ENCODE measurements around the gene PRDM1.

GRCh38 chr6:106046854-106047200 is 39.3 kb upstream of the PRDM1 start:
- TF ChIP-seq POLR2A (IDR thresholded peaks at IDR 0.05) (no peak), CTCF (IDR thresholded peaks at IDR 0.05) (no peak)

Data from heart left ventricle (tissue), 13 donors.